HepG2 (cell line): Measurements from ENCODE around the gene CTAG1B. TPM values are rescaled to one million over a fixed set of nuclear protein-coding genes. Genes with fewer than 3 reads are reported as not detected.

Source experiments
- ATAC-seq: fragments of 200-7000 bp; cut with Tn5 transposase; 3 replicates; pipeline ENCODE4 v1.9.1; 2020; ENCODE audit warnings: mild to moderate bottlenecking, moderate library complexity
- BruUV-seq: library from RNA; stranded (reverse); fragments of 400-500 nt; replicated peaks from 2 replicates; lab custom pipeline; 2021; lab: Mats Ljungman, UMichigan
- CTCF ChIA-PET: fragments of 300-600 bp; formaldehyde crosslinking; extraction: SDS; loops from one replicate; lab custom pipeline; 2021; ENCODE audit warnings: low total read pairs, inconsistent platforms, low intra/inter-chr PET ratio; lab: Yijun Ruan, JAX
- POLR2A ChIA-PET: fragments of 350-600 bp; sonication (Branson Sonifier 250); formaldehyde crosslinking; loops from one replicate; lab custom pipeline; 2020; ENCODE audit warnings: antibody characterized with exemption, inconsistent platforms; lab: Yijun Ruan, JAX
- DNase-seq: peaks from one replicate; pipeline ENCODE4 v3.0.0-alpha.2; 2015; ENCODE audit warnings: low spot score
- FAIRE-seq: peaks from 3 replicates; lab custom pipeline; 2011; peaks lifted over from hg19 to GRCh38; lab: Jason Lieb, UNC
- H2AFZ ChIP-seq: one replicate; pipeline ENCODE4 v1.6.1; 2011; ENCODE audit warnings: low read length, inconsistent platforms
- H3K27ac ChIP-seq: fragments of 300-600 bp; 3 replicates; pipeline ENCODE4 v1.8.0; 2011; ENCODE audit warnings: mixed run types, mild to moderate bottlenecking, mixed read lengths, low read length, inconsistent platforms; ENCODE audit not compliant: insufficient read depth; ENCODE audit errors: extremely low read length
- H3K27me3 ChIP-seq, 2 experiments: fragments of 200-600 bp in 1 of 2; 2 replicates in 1 of 2; 3 replicates in 1 of 2; pipeline versions ENCODE4 v1.6.0 to v1.8.0; 2011; ENCODE audit warnings: low read length in 2 of 2, mild to moderate bottlenecking in 2 of 2, moderate library complexity in 2 of 2, inconsistent platforms in 1 of 2; ENCODE audit not compliant: insufficient read depth in 2 of 2, control insufficient read depth in 1 of 2
- H3K36me3 ChIP-seq, 2 experiments: fragments of 200-600 bp in 1 of 2; replicated peaks in 1 of 2; 2 replicates in 1 of 2; 3 replicates in 1 of 2; pipeline versions ENCODE4 v1.5.1 to v1.8.0; 2011; ENCODE audit warnings: low read length in 2 of 2, inconsistent platforms in 1 of 2; ENCODE audit not compliant: insufficient read depth in 2 of 2, control insufficient read depth in 1 of 2
- H3K4me1 ChIP-seq: 2 replicates; pipeline ENCODE4 v1.5.1; 2012; ENCODE audit warnings: low read length, inconsistent platforms; ENCODE audit not compliant: insufficient read depth
- H3K4me2 ChIP-seq: 2 replicates; pipeline ENCODE4 v1.6.0; 2011; ENCODE audit warnings: low read depth, low read length, inconsistent platforms
- H3K4me3 ChIP-seq, 3 experiments: fragments of 200-600 bp in 1 of 3; sonication (generic), shearing (Covaris generic) in 1 of 3; replicated peaks in 1 of 3; 2 replicates each; pipeline ENCODE4 v1.5.1; 2011 to 2016; ENCODE audit warnings: low read length in 3 of 3, inconsistent platforms in 2 of 3, low read depth in 2 of 3, mild to moderate bottlenecking in 2 of 3, control low read depth in 1 of 3, mixed read lengths in 1 of 3; ENCODE audit not compliant: insufficient read depth in 1 of 3
- H3K79me2 ChIP-seq: one replicate; pipeline ENCODE4 v1.6.1; 2011; ENCODE audit warnings: low read length, inconsistent platforms; ENCODE audit not compliant: insufficient read depth
- H3K9ac ChIP-seq: 2 replicates; pipeline ENCODE4 v1.6.0; 2011; ENCODE audit warnings: mild to moderate bottlenecking, low read depth, low read length, inconsistent platforms; ENCODE audit not compliant: insufficient read depth
- H3K9me3 ChIP-seq: 2 replicates; pipeline ENCODE4 v1.5.1; 2012; ENCODE audit warnings: mild to moderate bottlenecking, low read length
- H4K20me1 ChIP-seq: 2 replicates; pipeline ENCODE4 v1.6.0; 2011; ENCODE audit warnings: inconsistent platforms, mild to moderate bottlenecking, low read length, moderate library complexity; ENCODE audit not compliant: insufficient read depth
- CREM ChIP-seq, 2 experiments: sonication (generic) in 1 of 2; formaldehyde crosslinking in 1 of 2; IDR thresholded peaks; 2 replicates each; pipeline versions ENCODE4 v1.4.0 to v1.6.1; 2016 to 2020; ENCODE audit warnings: antibody characterized with exemption in 1 of 2, mild to moderate bottlenecking in 1 of 2, missing genetic modification reagents in 1 of 2
- GATA4 ChIP-seq: sonication (generic); IDR thresholded peaks from 2 replicates; pipeline ENCODE4 v1.6.1; 2016; ENCODE audit warnings: antibody characterized with exemption, low read depth, borderline replicate concordance
- KMT2B ChIP-seq: IDR thresholded peaks from 2 replicates; pipeline ENCODE4 v1.6.1; 2016; ENCODE audit warnings: missing genetic modification reagents, missing compliant biosample characterization
- MAFF ChIP-seq: IDR thresholded peaks from 2 replicates; pipeline ENCODE4 v1.6.1; 2011; ENCODE audit warnings: low read depth, low read length, improper control_type of control experiment
- NAIF1 ChIP-seq: sonication (generic); formaldehyde crosslinking; IDR thresholded peaks from 2 replicates; pipeline ENCODE4 v1.5.0; 2020; ENCODE audit warnings: mild to moderate bottlenecking, missing genetic modification reagents, borderline replicate concordance
- RFX3 ChIP-seq: IDR thresholded peaks from 2 replicates; pipeline ENCODE4 v1.6.1; 2016; ENCODE audit warnings: missing biosample characterization, missing genetic modification reagents
- SRSF1 ChIP-seq: fragments of 200-400 bp; formaldehyde crosslinking; optimal IDR thresholded peaks from 2 replicates; pipeline ENCODE3; 2017; ENCODE audit warnings: mild to moderate bottlenecking, low read depth, low read length, moderate library complexity
- ZNF12 ChIP-seq: sonication (generic); formaldehyde crosslinking; IDR thresholded peaks from 2 replicates; pipeline ENCODE4 v1.5.0; 2020; ENCODE audit warnings: missing genetic modification reagents
- ZNF446 ChIP-seq: sonication (generic); formaldehyde crosslinking; IDR thresholded peaks from 2 replicates; pipeline ENCODE4 v1.5.0; 2020; ENCODE audit warnings: mild to moderate bottlenecking, missing genetic modification reagents
- ZNF615 ChIP-seq: sonication (generic); formaldehyde crosslinking; IDR thresholded peaks from 2 replicates; pipeline ENCODE4 v1.5.0; 2020; ENCODE audit warnings: mild to moderate bottlenecking, missing genetic modification reagents, borderline replicate concordance
- WGBS: methylation state at CpG from one replicate; pipeline ENCODE4 v1.1.6; 2017; ENCODE audit warnings: low lambda C conversion rate; 5-methylcytosine and 5-hydroxymethylcytosine counted together
- in situ Hi-C: cut with HindIII; loops from 2 replicates; pipeline ENCODE4 v1.10.0; 2017; ENCODE audit warnings: low pct_unique_long_range_greater_than_20kb; ENCODE audit not compliant: extremely low pct_ligation_motif_present
- intact Hi-C: fragments of 100-400 bp; cut with micrococcal nuclease; formaldehyde crosslinking; loops from one replicate; pipeline ENCODE4 v1.10.0; 2022; ENCODE audit not compliant: unreplicated experiment
- polyA plus RNA-seq, 8 experiments: library from polyadenylated mRNA; depleted of rRNA in 3 of 8; stranded (reverse) in 7 of 8; unstranded in 1 of 8; fragments of >200 nt; fragmentation: Illumina TruSeq in 4 of 8; extraction: Trizol in 4 of 8; gene quantifications; 2 replicates each; pipeline versions ENCODE4 v1.2.1 to v1.2.3, GENCODE V29; 2011 to 2016; ENCODE audit warnings: low read depth in 4 of 8, missing spikeins in 1 of 8, mixed read lengths in 1 of 8; ENCODE audit not compliant: insufficient read depth in 1 of 8
- total RNA-seq, 5 experiments: library from RNA; depleted of rRNA; stranded (reverse); fragments of >200 nt; fragmentation: Illumina TruSeq; extraction: Trizol; gene quantifications; 2 replicates each; pipeline ENCODE4 v1.2.3, GENCODE V29; 2016; ENCODE audit warnings: low read depth in 1 of 5
- TF ChIP-seq, protein P1 (sequence below), 2 experiments: sonication (generic) in 1 of 2; formaldehyde crosslinking in 1 of 2; IDR thresholded peaks; 2 replicates each; pipeline versions ENCODE4 v1.4.0 to v1.6.1; 2016 to 2020; ENCODE audit warnings: borderline replicate concordance in 1 of 2, low read depth in 1 of 2, mild to moderate bottlenecking in 1 of 2, missing genetic modification reagents in 1 of 2
- TF ChIP-seq, protein P2 (sequence below): fragments of 450-650 bp; IDR thresholded peaks from 2 replicates; pipeline ENCODE4 v1.6.1; 2016

CTAG1B gene
- total and polyA plus RNA-seq, 2 of the 13 experiments (the other 11 are each of a cell fraction or from before 2014, with no cell fraction given) = not detected

DNA sequence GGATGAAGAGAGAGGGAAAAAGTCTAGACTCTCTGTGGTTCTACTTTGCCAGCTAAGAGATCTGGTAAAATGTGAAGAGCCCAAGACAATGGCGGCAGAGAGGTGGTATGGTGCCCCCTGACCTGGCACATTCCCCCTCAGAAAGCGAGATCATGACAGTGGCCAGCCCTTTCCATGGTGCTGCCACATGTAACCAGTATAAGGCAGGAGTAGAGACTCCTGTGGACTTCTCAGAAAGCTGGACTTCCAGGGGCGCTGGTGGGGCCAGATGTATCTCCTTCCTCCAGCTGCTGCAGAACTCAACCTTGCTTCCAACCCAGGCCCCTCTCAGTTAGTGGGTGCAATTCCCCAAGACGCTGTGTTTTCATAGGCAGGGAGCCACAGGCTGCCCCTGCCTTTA lies 24.6 kb downstream of the CTAG1B start:
- DNase-seq (no peak), FAIRE-seq (no peak), ATAC-seq (no peak)
- no TSS peak for BruUV-seq
- ChIA-PET CTCF (no interaction called here), POLR2A (no interaction called here)
- Histone ChIP-seq H3K9ac (no peak overlapping the region), H2AFZ (no peak overlapping the region), H3K27ac (no peak overlapping the region), H3K4me3 (no peak overlapping the region), H3K4me1 (no peaks in the 10 kb centered on the region), H3K79me2 (no peaks in the 10 kb centered on the region), H3K27me3 (0 out of 5 replicates have a peak, but pooled peaks cover 0 to 6% of the 10 kb centered on the region in 2 experiments), H3K9me3 (no peaks in the 10 kb centered on the region), H4K20me1 (no peaks in the 10 kb centered on the region), H3K4me2 (no peak overlapping the region), H3K36me3 (no peaks in the 10 kb centered on the region)
- in situ Hi-C loops = loop anchor here (25.0 kb wide), 1 partner anchor 243 kb away; the partner anchor contains the start of gene SMIM9
- no CpG with 5 or more reads among the region's 4 CpGs for WGBS
- intact Hi-C loops = no loop called here
- TF ChIP-seq MAFF (no peak), ZNF446 (CRISPR knock-in tag) (no peak), KMT2B (CRISPR knock-in tag) (no peak), RFX3 (no peak), ZNF12 (CRISPR knock-in tag) (no peak), ZNF615 (CRISPR knock-in tag) (no peak), NAIF1 (CRISPR knock-in tag) (no peak), CREM (IDR thresholded peaks at IDR 0.05) (no peak), CREM (CRISPR knock-in tag; IDR thresholded peaks at IDR 0.05) (no peak), SRSF1 (no peak), GATA4 (no peak)
- TF ChIP-seq, protein P1, sequence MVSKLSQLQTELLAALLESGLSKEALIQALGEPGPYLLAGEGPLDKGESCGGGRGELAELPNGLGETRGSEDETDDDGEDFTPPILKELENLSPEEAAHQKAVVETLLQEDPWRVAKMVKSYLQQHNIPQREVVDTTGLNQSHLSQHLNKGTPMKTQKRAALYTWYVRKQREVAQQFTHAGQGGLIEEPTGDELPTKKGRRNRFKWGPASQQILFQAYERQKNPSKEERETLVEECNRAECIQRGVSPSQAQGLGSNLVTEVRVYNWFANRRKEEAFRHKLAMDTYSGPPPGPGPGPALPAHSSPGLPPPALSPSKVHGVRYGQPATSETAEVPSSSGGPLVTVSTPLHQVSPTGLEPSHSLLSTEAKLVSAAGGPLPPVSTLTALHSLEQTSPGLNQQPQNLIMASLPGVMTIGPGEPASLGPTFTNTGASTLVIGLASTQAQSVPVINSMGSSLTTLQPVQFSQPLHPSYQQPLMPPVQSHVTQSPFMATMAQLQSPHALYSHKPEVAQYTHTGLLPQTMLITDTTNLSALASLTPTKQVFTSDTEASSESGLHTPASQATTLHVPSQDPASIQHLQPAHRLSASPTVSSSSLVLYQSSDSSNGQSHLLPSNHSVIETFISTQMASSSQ (IDR thresholded peaks at IDR 0.05; ENCODE audit: low read depth) = no peak
- TF ChIP-seq, protein P1 (CRISPR knock-in tag; IDR thresholded peaks at IDR 0.05; ENCODE audit: borderline replicate concordance) = no peak
- TF ChIP-seq, protein P2, sequence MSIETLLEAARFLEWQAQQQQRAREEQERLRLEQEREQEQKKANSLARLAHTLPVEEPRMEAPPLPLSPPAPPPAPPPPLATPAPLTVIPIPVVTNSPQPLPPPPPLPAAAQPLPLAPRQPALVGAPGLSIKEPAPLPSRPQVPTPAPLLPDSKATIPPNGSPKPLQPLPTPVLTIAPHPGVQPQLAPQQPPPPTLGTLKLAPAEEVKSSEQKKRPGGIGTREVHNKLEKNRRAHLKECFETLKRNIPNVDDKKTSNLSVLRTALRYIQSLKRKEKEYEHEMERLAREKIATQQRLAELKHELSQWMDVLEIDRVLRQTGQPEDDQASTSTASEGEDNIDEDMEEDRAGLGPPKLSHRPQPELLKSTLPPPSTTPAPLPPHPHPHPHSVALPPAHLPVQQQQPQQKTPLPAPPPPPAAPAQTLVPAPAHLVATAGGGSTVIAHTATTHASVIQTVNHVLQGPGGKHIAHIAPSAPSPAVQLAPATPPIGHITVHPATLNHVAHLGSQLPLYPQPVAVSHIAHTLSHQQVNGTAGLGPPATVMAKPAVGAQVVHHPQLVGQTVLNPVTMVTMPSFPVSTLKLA = no peak
